CD14-positive monocyte (primary cell): ENCODE measurements around the gene APOL5. TPM values are rescaled to one million over a fixed set of nuclear protein-coding genes. Genes with fewer than 3 reads are reported as not detected.

Experiments
- DNase-seq, 3 donors: peaks; one replicate each; pipeline ENCODE4 v3.0.0-alpha.2; 2011 to 2022
- H2AFZ ChIP-seq: 2 replicates; pipeline ENCODE4 v1.6.0; 2012; ENCODE audit warnings: mild to moderate bottlenecking, low read depth, low read length, inconsistent platforms; ENCODE audit not compliant: insufficient read depth, poor library complexity, severe bottlenecking
- H3K27ac ChIP-seq, 2 donors: 1 replicate in 1 of 2; 2 replicates in 1 of 2; pipeline ENCODE4 v1.5.1; 2012 to 2013; ENCODE audit warnings: low read length in 2 of 2, control low read depth in 1 of 2, inconsistent platforms in 1 of 2, low read depth in 1 of 2, mild to moderate bottlenecking in 1 of 2
- H3K27me3 ChIP-seq, 2 donors: one replicate each; pipeline versions ENCODE4 v1.6.0 to v1.6.1; 2011 to 2013; ENCODE audit warnings: low read length in 2 of 2; ENCODE audit not compliant: control insufficient read depth in 2 of 2, insufficient read depth in 2 of 2
- H3K36me3 ChIP-seq, 2 donors: replicated peaks in 1 of 2; 1 replicate in 1 of 2; 2 replicates in 1 of 2; pipeline versions ENCODE4 v1.5.1 to v1.6.1; 2012 to 2013; ENCODE audit warnings: low read length in 2 of 2, control low read depth in 1 of 2, inconsistent platforms in 1 of 2, mild to moderate bottlenecking in 1 of 2; ENCODE audit not compliant: insufficient read depth in 2 of 2, control insufficient read depth in 1 of 2
- H3K4me1 ChIP-seq, 2 donors: 1 replicate in 1 of 2; 2 replicates in 1 of 2; pipeline versions ENCODE4 v1.5.1 to v1.6.1; 2012 to 2013; ENCODE audit warnings: low read length in 2 of 2, control low read depth in 1 of 2, inconsistent platforms in 1 of 2, mild to moderate bottlenecking in 1 of 2, moderate library complexity in 1 of 2; ENCODE audit not compliant: insufficient read depth in 2 of 2, control insufficient read depth in 1 of 2
- H3K4me2 ChIP-seq: replicated peaks from 2 replicates; pipeline ENCODE3; 2012; ENCODE audit warnings: low read length, moderate library complexity, mild to moderate bottlenecking; ENCODE audit not compliant: poor library complexity, severe bottlenecking; ENCODE audit errors: extremely low read depth
- H3K4me3 ChIP-seq, 3 experiments: fragments of 200-600 bp in 1 of 3; sonication (generic) in 1 of 3; replicated peaks in 1 of 3; 1 replicate in 2 of 3; 2 replicates in 1 of 3; pipeline ENCODE4 v1.5.1; 2011 to 2013; ENCODE audit warnings: low read length in 3 of 3, mild to moderate bottlenecking in 3 of 3, control low read depth in 2 of 3, low read depth in 2 of 3, inconsistent platforms in 1 of 3, moderate library complexity in 1 of 3
- H3K79me2 ChIP-seq: 2 replicates; pipeline ENCODE4 v1.6.0; 2012; ENCODE audit warnings: mild to moderate bottlenecking, control low read depth, inconsistent platforms, low read length, moderate library complexity; ENCODE audit not compliant: insufficient read depth
- H3K9ac ChIP-seq: 2 replicates; pipeline ENCODE4 v1.6.0; 2017; ENCODE audit warnings: low read length, mild to moderate bottlenecking; ENCODE audit not compliant: insufficient read depth, poor library complexity, severe bottlenecking
- H3K9me3 ChIP-seq, 2 donors: replicated peaks in 1 of 2; 1 replicate in 1 of 2; 2 replicates in 1 of 2; pipeline versions ENCODE4 v1.5.1 to v1.6.1; 2012 to 2013; ENCODE audit warnings: low read length in 2 of 2, control low read depth in 1 of 2; ENCODE audit not compliant: control insufficient read depth in 1 of 2, insufficient read depth in 1 of 2
- H4K20me1 ChIP-seq: 2 replicates; pipeline ENCODE4 v1.6.0; 2012; ENCODE audit warnings: mild to moderate bottlenecking, low read length, control low read depth, moderate library complexity; ENCODE audit not compliant: insufficient read depth
- H3K27ac Mint-ChIP-seq, 7 donors: one replicate each; pipeline ENCODE4 v1.8.0; 2020; ENCODE audit warnings: mild to moderate bottlenecking in 7 of 7, mixed read lengths in 7 of 7, moderate library complexity in 6 of 7, inconsistent platforms in 2 of 7
- H3K27me3 Mint-ChIP-seq, 3 donors: one replicate each; pipeline ENCODE4 v1.8.0; 2021 to 2022; ENCODE audit warnings: low read depth in 3 of 3, mild to moderate bottlenecking in 3 of 3, mixed read lengths in 3 of 3, moderate library complexity in 3 of 3, inconsistent platforms in 1 of 3
- H3K36me3 Mint-ChIP-seq, 2 donors: one replicate each; pipeline ENCODE4 v1.8.0; 2020; ENCODE audit warnings: mixed read lengths in 2 of 2, inconsistent platforms in 1 of 2, mild to moderate bottlenecking in 1 of 2
- H3K4me1 Mint-ChIP-seq: one replicate; pipeline ENCODE4 v1.8.0; 2020; ENCODE audit warnings: mild to moderate bottlenecking, mixed read lengths
- H3K4me3 Mint-ChIP-seq, 2 donors: one replicate each; pipeline ENCODE4 v1.8.0; 2020; ENCODE audit warnings: mild to moderate bottlenecking in 2 of 2, mixed read lengths in 2 of 2, moderate library complexity in 1 of 2
- H3K9me3 Mint-ChIP-seq, 7 donors: one replicate each; pipeline ENCODE4 v1.8.0; 2020 to 2022; ENCODE audit warnings: mixed read lengths in 7 of 7, mild to moderate bottlenecking in 6 of 7, moderate library complexity in 6 of 7, inconsistent platforms in 2 of 7
- CTCF ChIP-seq: fragments of 200-600 bp; IDR thresholded peaks from one replicate; pipeline ENCODE4 v1.8.0; 2022; ENCODE audit warnings: antibody characterized with exemption, mild to moderate bottlenecking
- WGBS: methylation state at CpG from one replicate; pipeline ENCODE4 v1.1.5; 2013; ENCODE audit warnings: missing lambda C conversion rate; ENCODE audit not compliant: insufficient coverage; 5-methylcytosine and 5-hydroxymethylcytosine counted together
- intact Hi-C, 2 donors: fragments of 100-400 bp; cut with micrococcal nuclease; formaldehyde crosslinking; loops; one replicate each; pipeline versions ENCODE4 v1.15.0 to v1.15.1; 2023
- polyA plus RNA-seq, 3 donors: library from polyadenylated mRNA; depleted of rRNA in 1 of 3; unstranded in 2 of 3; stranded (reverse) in 1 of 3; fragments of 300-500 nt in 2 of 3; fragments of >200 nt in 1 of 3; fragmentation: Illumina TruSeq in 2 of 3; gene quantifications; 1 replicate in 2 of 3; 2 replicates in 1 of 3; pipeline ENCODE4 v1.2.3, GENCODE V29; 2012 to 2021

Gene APOL5
- polyA plus RNA-seq, 3 donors = not detected

DNA sequence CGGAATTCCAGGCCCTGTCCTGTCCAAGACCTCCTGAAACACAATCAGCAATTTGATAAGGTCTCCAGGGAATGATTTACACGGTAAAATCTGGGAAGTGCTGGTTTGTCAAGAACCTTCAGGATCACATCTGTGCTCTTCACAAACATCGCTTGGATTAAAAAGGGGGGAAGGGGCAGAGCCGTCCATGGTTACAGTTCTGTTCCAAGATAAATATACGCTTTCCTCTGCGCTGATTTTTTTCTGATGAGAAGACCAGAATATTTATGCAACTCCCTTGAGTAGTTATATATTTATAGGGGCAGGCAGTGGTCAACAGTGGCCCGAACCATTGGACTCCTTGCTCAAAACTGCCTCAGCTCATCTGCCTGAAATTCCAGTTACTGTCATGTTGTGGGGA lies 9.2 kb upstream of the APOL5 start:
- H3K27me3 Mint-ChIP-seq = peaks cover 2 to 5% (median 2%) of the 10 kb centered on the region in 3 donors
- Histone ChIP-seq H3K9me3 (peaks cover 7 to 9% of the 10 kb centered on the region in 2 donors), H3K27ac (no peak overlapping the region), H3K4me1 (no peaks in the 10 kb centered on the region), H3K79me2 (no peaks in the 10 kb centered on the region), H4K20me1 (no peaks in the 10 kb centered on the region), H3K4me2 (no peak overlapping the region), H2AFZ (no peak overlapping the region), H3K36me3 (no peaks in the 10 kb centered on the region), H3K4me3 (no peak overlapping the region), H3K27me3 (no peaks in the 10 kb centered on the region), H3K9ac (no peak overlapping the region)
- no peak overlapping the region for H3K27ac Mint-ChIP-seq
- DNase-seq = no peak
- no peaks in the 10 kb centered on the region for H3K36me3 Mint-ChIP-seq
- H3K4me3 Mint-ChIP-seq = no peak overlapping the region
- intact Hi-C loops = no loop called here
- no peak for TF ChIP-seq CTCF
- H3K4me1 Mint-ChIP-seq = no peaks in the 10 kb centered on the region
- WGBS = no CpG with 5 or more reads among the region's 7 CpGs
- peaks cover 12 to 17% (median 13%) of the 10 kb centered on the region in 7 donors for H3K9me3 Mint-ChIP-seq

GRCh38 chr22:35708917-35709316 lies 8.8 kb upstream of the APOL5 start:
- no peak for TF ChIP-seq CTCF

More at GRCh38 chr22:35708917-35709316, 8.8 kb upstream of the APOL5 start:
- Mint-ChIP-seq H3K36me3 (no peaks in the 10 kb centered on the region), H3K4me1 (no peaks in the 10 kb centered on the region), H3K4me3 (no peak overlapping the region), H3K27me3 (peaks cover 2 to 5% (median 2%) of the 10 kb centered on the region in 3 donors), H3K9me3 (peaks cover 12 to 18% (median 15%) of the 10 kb centered on the region in 7 donors), H3K27ac (no peak overlapping the region)
- Histone ChIP-seq H4K20me1 (no peaks in the 10 kb centered on the region), H3K9me3 (peaks cover 7 to 9% of the 10 kb centered on the region in 2 donors), H3K36me3 (no peaks in the 10 kb centered on the region), H2AFZ (no peak overlapping the region), H3K9ac (no peak overlapping the region), H3K79me2 (no peaks in the 10 kb centered on the region), H3K4me3 (no peak overlapping the region), H3K4me2 (no peak overlapping the region), H3K27ac (no peak overlapping the region), H3K27me3 (no peaks in the 10 kb centered on the region), H3K4me1 (no peaks in the 10 kb centered on the region)
- no peak for DNase-seq
- 100% methylated on average over 2 of the region's 7 CpGs for WGBS
- intact Hi-C loops = no loop called here
